Cardiac fibroblast (primary cell): ENCODE data around the gene CFAP410.

Experiments
- DNase-seq, 2 donors: peaks; one replicate each; pipeline versions ENCODE4 v3.0.0 to v3.0.0-alpha.2; 2010; ENCODE audit warnings: low read depth in 2 of 2
- H3K4me3 ChIP-seq, 2 donors: replicated peaks in 1 of 2; 1 replicate in 1 of 2; 2 replicates in 1 of 2; pipeline ENCODE4 v1.5.1; 2011; ENCODE audit warnings: low read depth in 2 of 2, low read length in 2 of 2, mild to moderate bottlenecking in 2 of 2, moderate library complexity in 1 of 2
- CTCF ChIP-seq: IDR thresholded peaks from one replicate; pipeline ENCODE4 v1.5.1; 2011; ENCODE audit warnings: low read depth, mild to moderate bottlenecking, low read length, inconsistent platforms

The CFAP410 gene

DNA sequence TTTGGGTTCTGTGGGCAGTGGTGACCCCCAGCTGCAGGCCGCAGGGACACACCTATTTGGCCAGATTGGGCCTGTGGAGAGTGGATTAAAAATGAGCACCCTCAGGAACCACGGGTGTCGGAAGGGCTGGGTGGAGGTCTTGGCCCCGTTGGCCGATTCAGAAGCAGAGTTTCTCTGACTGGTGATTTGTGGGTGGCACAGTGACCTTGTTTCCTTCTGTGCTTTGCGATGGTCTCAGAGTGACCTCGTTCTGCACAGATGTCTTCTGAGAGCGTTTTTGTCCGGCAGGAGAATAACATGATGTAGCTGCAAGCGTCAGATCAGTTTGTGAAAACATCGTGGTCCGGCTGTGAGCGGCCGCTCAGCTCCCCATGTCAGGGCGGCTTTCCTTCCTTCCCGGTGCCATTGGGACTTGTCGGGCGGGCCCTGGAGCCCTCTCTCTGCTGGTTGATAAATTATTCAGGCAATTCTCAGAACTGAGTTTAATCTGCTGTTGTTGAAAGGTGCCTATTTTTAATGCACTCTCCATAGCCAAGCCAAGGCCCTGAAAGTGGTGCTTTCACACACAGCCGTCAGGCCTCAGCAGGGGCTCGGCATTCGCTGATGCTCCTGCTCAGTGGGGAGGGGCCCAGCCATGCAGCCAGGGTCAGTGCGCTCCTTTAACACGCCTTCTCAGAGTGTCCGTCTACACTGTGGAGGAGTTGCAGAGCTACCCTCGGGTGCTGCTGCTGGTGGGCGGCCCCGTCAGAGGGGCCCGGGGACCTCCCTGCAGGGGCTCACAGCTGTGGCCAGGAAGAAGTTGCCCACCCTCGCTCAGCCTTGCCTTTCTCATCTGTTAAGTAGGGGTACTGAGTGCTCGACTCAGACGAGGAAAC is 41.0 kb upstream of the CFAP410 start:
- TF ChIP-seq CTCF, result no peak
- no peak for DNase-seq
- no peak overlapping the region for H3K4me3 ChIP-seq

- no peak for TF ChIP-seq CTCF
- DNase-seq, result no peak
- no peak overlapping the region for H3K4me3 ChIP-seq
Observed at GRCh38 chr21:44379515-44379848, 40.3 kb upstream of the CFAP410 start.

DNA sequence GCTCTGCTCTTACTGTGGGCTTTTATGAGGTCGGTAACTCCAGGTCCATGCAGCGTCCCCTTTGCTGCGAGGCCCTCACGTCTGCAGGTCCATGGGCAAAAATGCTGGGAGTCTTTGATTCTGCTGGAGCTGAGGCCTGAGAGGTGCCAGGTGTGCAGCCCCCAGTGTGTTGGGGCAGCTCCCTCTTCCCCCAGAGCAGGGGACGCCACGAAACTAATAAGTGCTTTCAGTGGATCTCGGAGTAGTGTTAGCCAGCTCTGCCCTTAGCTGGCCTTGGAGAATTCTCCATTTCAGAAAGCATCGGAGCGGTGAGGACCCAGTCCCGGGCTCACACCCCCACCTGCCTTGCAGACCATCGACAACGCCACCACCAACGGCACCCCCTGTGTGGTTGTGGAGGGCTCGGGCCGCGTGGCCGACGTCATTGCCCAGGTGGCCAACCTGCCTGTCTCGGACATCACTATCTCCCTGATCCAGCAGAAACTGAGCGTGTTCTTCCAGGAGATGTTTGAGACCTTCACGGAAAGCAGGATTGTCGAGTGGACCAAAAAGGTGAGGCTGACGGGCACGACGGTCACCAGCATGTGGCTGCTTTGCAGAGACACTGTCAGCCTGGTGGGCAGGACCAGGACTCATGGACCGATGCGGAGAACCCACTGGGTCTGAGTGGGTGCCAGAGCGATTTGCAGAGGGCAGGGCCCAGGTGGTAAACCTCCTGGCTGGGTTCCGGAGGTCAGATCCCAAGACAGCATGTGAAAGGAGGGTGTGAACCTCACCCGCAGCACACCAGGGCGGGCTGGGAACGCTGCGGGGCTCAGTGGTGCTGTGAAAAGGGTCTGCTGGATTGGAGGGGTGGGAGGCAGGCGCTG is 39.7 kb upstream of the CFAP410 start:
- no peak for TF ChIP-seq CTCF
- H3K4me3 ChIP-seq, result no peak overlapping the region
- DNase-seq, result no peak

DNA sequence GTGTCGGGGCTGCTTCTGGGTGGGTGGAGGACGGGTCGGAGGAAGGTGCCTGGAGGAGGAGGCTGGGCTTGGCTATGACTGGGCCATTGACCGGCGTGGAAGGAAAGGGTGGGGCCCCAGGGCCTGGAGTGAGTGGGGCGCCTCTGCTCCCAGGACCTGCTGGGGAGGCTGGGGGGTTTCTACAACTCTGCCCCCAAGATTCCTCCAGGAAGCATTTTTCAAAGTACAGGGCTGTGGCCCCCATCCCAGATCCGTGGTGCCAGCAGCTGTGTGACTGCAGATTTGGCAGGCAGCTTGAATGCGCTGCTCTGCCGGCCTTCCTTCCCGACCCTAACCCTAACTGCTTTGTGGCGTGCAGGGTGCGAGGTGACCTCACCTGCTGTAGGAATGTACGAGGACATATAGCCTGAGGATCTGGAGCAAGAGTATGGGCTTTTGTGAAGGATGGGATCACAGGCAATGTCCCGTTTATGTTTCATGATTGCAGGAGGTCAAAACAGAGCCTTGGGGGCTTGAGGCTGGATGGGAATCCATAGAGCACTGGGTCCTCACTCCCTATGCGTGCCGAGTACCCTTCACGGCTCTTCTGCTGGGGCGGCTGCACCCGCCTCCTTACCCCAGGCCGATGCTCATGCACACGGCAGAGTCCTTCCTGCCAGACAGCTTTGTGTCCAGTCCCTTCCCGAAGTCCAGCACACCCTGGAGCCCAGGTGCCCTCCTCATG is 38.9 kb upstream of the CFAP410 start:
- H3K4me3 ChIP-seq, result no peak overlapping the region
- TF ChIP-seq CTCF, result no peak
- no peak for DNase-seq

DNA sequence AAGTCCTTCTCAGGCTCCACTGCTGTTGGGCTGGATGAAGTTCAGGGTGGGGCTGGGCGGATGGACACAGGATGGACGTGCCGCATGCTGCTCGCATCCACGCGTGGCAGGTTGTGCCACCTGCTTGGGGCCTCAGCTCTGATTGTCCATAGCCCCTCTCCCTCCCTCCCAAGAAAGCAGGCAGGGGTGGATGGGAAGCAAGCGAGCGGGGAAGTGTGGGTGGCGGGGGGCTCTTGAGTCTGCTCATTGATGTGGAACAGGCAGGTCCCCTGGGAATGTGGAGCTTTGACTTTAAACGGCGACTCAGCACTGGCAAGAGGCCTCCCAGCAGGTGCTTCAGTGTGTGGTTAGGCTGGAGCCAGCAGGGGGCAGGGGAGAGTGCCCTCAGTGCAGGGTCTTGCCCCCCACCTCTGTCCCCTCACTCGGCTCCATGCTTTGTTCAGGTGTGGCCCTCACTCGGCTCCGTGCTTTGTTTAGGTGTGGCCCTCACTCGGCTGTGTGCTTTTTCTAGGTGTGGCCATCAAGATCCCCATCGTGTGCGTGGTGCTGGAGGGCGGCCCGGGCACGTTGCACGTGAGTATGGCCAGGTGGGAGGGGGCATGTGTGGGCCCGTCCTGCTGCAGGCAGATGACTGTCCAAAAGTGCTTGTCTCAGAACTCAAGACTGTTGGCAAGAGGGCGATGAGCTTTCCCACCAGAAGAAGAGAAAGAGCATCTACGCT is 38.2 kb upstream of the CFAP410 start:
- TF ChIP-seq CTCF, result no peak
- H3K4me3 ChIP-seq, result no peak overlapping the region
- DNase-seq, result no peak

GRCh38 chr21:44376606-44377005 is 37.4 kb upstream of the CFAP410 start:
- DNase-seq, result no peak
- no peak for TF ChIP-seq CTCF
- no peak overlapping the region for H3K4me3 ChIP-seq
